Caco-2 (cell line): ENCODE results near the gene ASXL1. TPM values are rescaled to one million over a fixed set of nuclear protein-coding genes. Genes with fewer than 3 reads are reported as not detected.

Experiments
- total RNA-seq: library from RNA; stranded (reverse); gene quantifications from 2 replicates; pipeline ENCODE4 v1.2.3, GENCODE V29; 2022

The ASXL1 gene
- total RNA-seq, 1 experiment from 2014 or later: 226 TPM

Other genes with a start within 250 kb of the ASXL1 start
- 130 and 138 TPM in 2 replicates for gene TM9SF4, start 248.6 kb upstream of the ASXL1 start, total RNA-seq
- 89.6 and 96.1 TPM in 2 replicates for gene PLAGL2, start 150.6 kb upstream of the ASXL1 start, total RNA-seq
- gene POFUT1, start 150.5 kb upstream of the ASXL1 start, total RNA-seq: 148 and 158 TPM in 2 replicates
- 49.0 and 50.0 TPM in 2 replicates for gene KIF3B, start 80.7 kb upstream of the ASXL1 start, total RNA-seq
- 75.3 and 80.9 TPM in 2 replicates for gene NOL4L, start 227.0 kb downstream of the ASXL1 start, total RNA-seq